HL-60 (cell line): ENCODE measurements around the gene TCTN1.

Source experiments
- CTCF ChIP-seq: IDR thresholded peaks from one replicate; pipeline ENCODE4 v1.5.1; 2011; ENCODE audit warnings: low read length, control low read depth, inconsistent platforms; ENCODE audit not compliant: insufficient read depth
- GABPA ChIP-seq: IDR thresholded peaks from 2 replicates; pipeline ENCODE4 v1.6.1; 2012; ENCODE audit warnings: low read depth

DNA sequence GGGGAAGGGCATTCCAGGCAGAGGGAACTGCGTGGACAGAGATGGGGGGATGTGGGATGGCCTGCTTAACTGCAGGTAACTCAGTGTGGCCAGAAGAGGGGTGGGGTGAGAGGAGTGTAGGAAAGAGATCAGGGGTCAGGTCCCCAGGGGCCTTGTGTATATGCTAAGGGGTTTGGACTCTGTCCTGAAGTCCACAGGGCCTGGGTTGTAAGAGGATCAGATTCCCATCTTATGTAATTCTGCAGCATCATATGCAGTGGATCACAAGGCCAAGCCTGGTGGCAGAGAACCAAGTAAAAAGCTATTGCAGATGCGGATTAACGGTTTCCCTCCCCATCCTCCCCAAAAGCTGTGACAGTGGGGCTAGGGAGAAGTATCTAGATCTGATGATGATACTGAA is 8.7 kb downstream of the TCTN1 start:
- no peak for TF ChIP-seq CTCF
- TF ChIP-seq GABPA, result no peak
